DOHH2 (cell line): ENCODE measurements around the gene PDE4D.

ENCODE experiments used
- H3F3A ChIP-seq: fragments of 200-600 bp; sonication (generic), shearing (Covaris generic); 2 replicates; pipeline ENCODE4 v1.6.0; 2016; ENCODE audit warnings: antibody characterized with exemption, mild to moderate bottlenecking; ENCODE audit not compliant: control insufficient read depth, insufficient read depth
- H3K27ac ChIP-seq: fragments of 200-600 bp; sonication (generic); 2 replicates; pipeline ENCODE4 v1.5.1; 2014; ENCODE audit warnings: low read depth, mild to moderate bottlenecking, low read length, moderate library complexity
- H3K27me3 ChIP-seq: fragments of 200-600 bp; sonication (generic); 2 replicates; pipeline ENCODE4 v1.6.1; 2014; ENCODE audit warnings: mild to moderate bottlenecking, low read length, mixed read lengths; ENCODE audit not compliant: control insufficient read depth
- H3K36me3 ChIP-seq: fragments of 200-600 bp; sonication (generic); 2 replicates; pipeline ENCODE4 v1.6.1; 2014; ENCODE audit warnings: mild to moderate bottlenecking, low read length, moderate library complexity, mixed read lengths; ENCODE audit not compliant: control insufficient read depth
- H3K4me1 ChIP-seq: fragments of 200-600 bp; sonication (generic); 2 replicates; pipeline ENCODE4 v1.6.1; 2014; ENCODE audit warnings: mild to moderate bottlenecking, low read length, mixed read lengths; ENCODE audit not compliant: control insufficient read depth
- H3K4me2 ChIP-seq: fragments of 200-600 bp; sonication (generic); 2 replicates; pipeline ENCODE4 v1.6.0; 2014; ENCODE audit warnings: mild to moderate bottlenecking, low read length, moderate library complexity
- H3K4me3 ChIP-seq: fragments of 200-600 bp; sonication (generic); 2 replicates; pipeline ENCODE4 v1.5.1; 2014; ENCODE audit warnings: mild to moderate bottlenecking, low read length, mixed read lengths
- H3K79me2 ChIP-seq: fragments of 200-600 bp; sonication (generic); 2 replicates; pipeline ENCODE4 v1.6.1; 2014; ENCODE audit warnings: mild to moderate bottlenecking, low read length, mixed read lengths; ENCODE audit not compliant: control insufficient read depth
- H3K9me2 ChIP-seq: fragments of 200-600 bp; sonication (generic); replicated peaks from 2 replicates; pipeline ENCODE4 v1.6.1; 2014; ENCODE audit warnings: mild to moderate bottlenecking, low read length, mixed read lengths; ENCODE audit not compliant: control insufficient read depth
- H3K9me3 ChIP-seq: fragments of 200-600 bp; sonication (generic); 2 replicates; pipeline ENCODE4 v1.6.1; 2014; ENCODE audit warnings: antibody characterized with exemption, low read length, mixed read lengths; ENCODE audit not compliant: control insufficient read depth, insufficient read depth
- H4K20me1 ChIP-seq: fragments of 200-600 bp; sonication (generic); 2 replicates; pipeline ENCODE4 v1.6.0; 2014; ENCODE audit warnings: low read depth, mild to moderate bottlenecking, antibody characterized with exemption, low read length, moderate library complexity; ENCODE audit not compliant: control insufficient read depth, insufficient read depth
- CTCF ChIP-seq: fragments of 200-600 bp; sonication (generic); IDR thresholded peaks from one replicate; pipeline ENCODE4 v1.5.1; 2014; ENCODE audit warnings: antibody characterized with exemption, mild to moderate bottlenecking, low read depth, low read length; ENCODE audit not compliant: poor library complexity, severe bottlenecking
- EZH2phosphoT487 ChIP-seq: fragments of 200-600 bp; sonication (generic); IDR thresholded peaks from 2 replicates; pipeline ENCODE4 v1.6.1; 2017; ENCODE audit warnings: borderline replicate concordance, mild to moderate bottlenecking, antibody characterized with exemption, low read length, moderate library complexity, mixed read lengths

Gene PDE4D

DNA sequence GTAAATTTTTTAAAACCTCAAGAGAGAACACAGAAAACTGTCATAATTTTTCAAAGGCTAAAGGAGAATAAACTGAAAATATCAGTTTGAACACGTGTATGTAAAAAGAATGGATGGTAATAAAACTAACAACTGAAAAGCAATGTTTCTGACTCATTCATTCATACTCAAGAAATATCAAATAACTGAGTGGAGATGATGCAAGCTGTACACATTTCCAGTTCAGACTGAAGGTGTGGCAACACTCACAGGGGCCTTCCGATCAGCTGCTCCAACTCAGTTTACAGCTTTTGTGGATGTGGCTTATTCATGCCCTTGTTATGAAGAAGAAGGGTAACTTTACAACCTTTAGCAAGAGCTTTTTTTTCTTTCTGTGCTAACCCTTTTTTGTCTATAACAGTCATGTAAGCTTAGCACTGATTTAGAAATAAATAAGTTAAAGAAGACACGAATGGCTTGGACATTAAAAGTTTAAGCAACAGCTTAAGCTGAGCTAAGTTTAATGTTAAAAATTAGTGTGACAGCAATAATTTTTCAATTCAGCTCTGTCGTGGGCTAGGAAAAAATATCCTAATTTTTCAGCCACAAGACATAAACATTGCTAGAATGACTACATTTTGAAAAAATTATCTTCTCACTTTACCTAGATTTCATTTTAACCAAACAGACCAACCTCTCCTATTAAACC is 857.1 kb downstream of the PDE4D start:
- peaks cover 34% of the 10 kb centered on the region for H3K79me2 ChIP-seq
- H3K4me2 ChIP-seq, result peak overlapping the region; percentile 88
- H3K4me3 ChIP-seq, result peak overlapping the region; percentile 89

DNA sequence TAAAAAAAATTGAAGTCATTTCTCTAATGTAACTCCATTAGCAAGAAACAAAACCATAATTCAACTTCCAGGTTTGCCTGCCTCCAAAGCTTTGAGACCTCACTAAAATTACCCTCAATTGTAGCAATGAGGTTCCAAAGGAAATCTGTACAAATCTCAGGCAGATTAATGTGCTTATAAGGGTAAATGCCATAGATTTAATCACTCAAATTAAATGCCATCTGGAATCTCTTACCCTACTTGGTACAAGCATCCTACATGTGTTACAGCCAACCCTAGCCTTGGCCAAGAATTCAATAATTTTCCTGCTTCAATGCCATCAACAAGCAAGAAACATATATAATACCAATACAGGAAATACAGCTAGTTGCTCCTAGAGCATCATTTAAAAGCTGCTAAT is 857.8 kb downstream of the PDE4D start:
- Histone ChIP-seq H3K27ac (no peak overlapping the region), H3K27me3 (peaks cover 5% of the 10 kb centered on the region; the same call in 1 of the 2 replicates), H3K9me2 (no peaks in the 10 kb centered on the region), H4K20me1 (no peaks in the 10 kb centered on the region), H3K4me2 (peak overlapping the region; percentile 88), H3K4me3 (peak overlapping the region; percentile 89; the same call in 1 of the 2 replicates), H3K9me3 (no peaks in the 10 kb centered on the region), H3K36me3 (peaks cover 12% of the 10 kb centered on the region), H3K79me2 (peaks cover 38% of the 10 kb centered on the region), H3K4me1 (peaks cover 49% of the 10 kb centered on the region), H3F3A (peaks cover 3% of the 10 kb centered on the region)
- TF ChIP-seq EZH2phosphoT487 (no peak), CTCF (no peak)

More for the DNA sequence above, 857.1 kb downstream of the PDE4D start:
- Histone ChIP-seq H4K20me1 (no peaks in the 10 kb centered on the region), H3K36me3 (peaks cover 9% of the 10 kb centered on the region; the same call in 1 of the 2 replicates), H3K27ac (no peak overlapping the region), H3K4me1 (peaks cover 56% of the 10 kb centered on the region), H3K9me3 (no peaks in the 10 kb centered on the region), H3K9me2 (no peaks in the 10 kb centered on the region), H3F3A (peaks cover 7% of the 10 kb centered on the region), H3K27me3 (peaks cover 6% of the 10 kb centered on the region; the same call in 1 of the 2 replicates)
- TF ChIP-seq CTCF, result no peak

GRCh38 chr5:59034498-59035186 is 858.9 kb downstream of the PDE4D start:
- Histone ChIP-seq H3K27me3 (no peaks in the 10 kb centered on the region), H3F3A (no peaks in the 10 kb centered on the region), H3K9me3 (no peaks in the 10 kb centered on the region; the same call in 1 of the 2 replicates), H3K36me3 (peaks cover 20% of the 10 kb centered on the region), H3K4me3 (no peak overlapping the region), H4K20me1 (no peaks in the 10 kb centered on the region), H3K27ac (no peak overlapping the region), H3K4me2 (peak overlapping the region; percentile 7; the same call in 1 of the 2 replicates), H3K9me2 (no peaks in the 10 kb centered on the region), H3K4me1 (peaks cover 40% of the 10 kb centered on the region), H3K79me2 (peaks cover 46% of the 10 kb centered on the region)
- TF ChIP-seq CTCF (peak; percentile 73), EZH2phosphoT487 (no peak)
